HFF-Myc (cell line): Measurements from ENCODE around the gene UGT1A3.
"Not testable (repeated sequence)": the region's sequence is repeated elsewhere in the genome, so short reads cannot be mapped to it uniquely, and the experiment has no call there.

Source experiments
- DNase-seq: peaks from one replicate; pipeline ENCODE4 v3.0.0-alpha.2; 2011; ENCODE audit warnings: low read depth; ENCODE audit errors: extremely low read depth
- H3K4me3 ChIP-seq: replicated peaks from 2 replicates; pipeline ENCODE4 v1.5.1; 2011; ENCODE audit warnings: low read depth, mild to moderate bottlenecking, control low read depth, low read length
- CTCF ChIP-seq: IDR thresholded peaks from 2 replicates; pipeline ENCODE4 v1.5.1; 2012; ENCODE audit warnings: mild to moderate bottlenecking, low read depth, low read length, control low read depth; ENCODE audit errors: missing control alignments

The UGT1A3 gene

GRCh38 chr2:233693963-233694362, 34.9 kb upstream of the UGT1A3 start:
- no peak overlapping the region for H3K4me3 ChIP-seq

GRCh38 chr2:233698740-233699139, 30.1 kb upstream of the UGT1A3 start:
- H3K4me3 ChIP-seq, result no peak overlapping the region
- no peak for DNase-seq
- no peak for TF ChIP-seq CTCF

More at GRCh38 chr2:233693963-233694362, 34.9 kb upstream of the UGT1A3 start:
- no peak for DNase-seq
- TF ChIP-seq CTCF, result no peak

GRCh38 chr2:233699424-233700027, 29.3 kb upstream of the UGT1A3 start:
- no peak overlapping the region for H3K4me3 ChIP-seq
- no peak for DNase-seq
- TF ChIP-seq CTCF, result no peak

- TF ChIP-seq CTCF, result no peak
- no peak overlapping the region for H3K4me3 ChIP-seq
- DNase-seq, result no peak
Measured at GRCh38 chr2:233700028-233700635, 28.7 kb upstream of the UGT1A3 start.

- not testable (repeated sequence) for H3K4me3 ChIP-seq, DNase-seq
Measured at GRCh38 chr2:233700842-233701241, 28.0 kb upstream of the UGT1A3 start.

- no peak for DNase-seq
- no peak for TF ChIP-seq CTCF
- H3K4me3 ChIP-seq, result no peak overlapping the region
Measured at GRCh38 chr2:233702238-233702637, 26.6 kb upstream of the UGT1A3 start.

- no peak overlapping the region for H3K4me3 ChIP-seq
- TF ChIP-seq CTCF, result no peak
- DNase-seq, result no peak
Measured at GRCh38 chr2:233705911-233706506, 22.8 kb upstream of the UGT1A3 start.
